ENCODE measurements around the gene GTPBP4.

GTPBP4 gene

DNA sequence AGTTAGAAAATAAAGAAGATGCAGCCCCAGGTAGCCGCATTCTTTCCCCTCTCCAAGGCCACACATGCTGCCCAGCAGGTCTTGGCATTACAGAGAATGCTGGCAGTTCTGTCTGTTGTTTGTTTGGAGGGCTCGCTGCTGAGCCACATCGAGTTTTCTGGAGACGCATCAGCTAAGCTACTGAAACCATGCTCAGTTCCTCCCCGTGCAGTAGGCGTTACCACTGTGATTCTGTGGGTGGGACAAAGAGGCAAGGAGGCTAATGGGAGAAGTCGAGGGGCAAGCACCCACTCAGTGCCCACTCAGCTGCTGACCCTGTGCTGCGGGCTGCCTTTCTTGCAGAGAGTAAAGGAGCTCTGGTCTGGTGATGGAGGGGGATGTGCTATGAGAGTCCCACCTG, 15.5 kb upstream of the GTPBP4 start:
- no peak overlapping the region for H3K4me3 ChIP-seq (ENCODE audit: low read length)
- TF ChIP-seq, protein P1, sequence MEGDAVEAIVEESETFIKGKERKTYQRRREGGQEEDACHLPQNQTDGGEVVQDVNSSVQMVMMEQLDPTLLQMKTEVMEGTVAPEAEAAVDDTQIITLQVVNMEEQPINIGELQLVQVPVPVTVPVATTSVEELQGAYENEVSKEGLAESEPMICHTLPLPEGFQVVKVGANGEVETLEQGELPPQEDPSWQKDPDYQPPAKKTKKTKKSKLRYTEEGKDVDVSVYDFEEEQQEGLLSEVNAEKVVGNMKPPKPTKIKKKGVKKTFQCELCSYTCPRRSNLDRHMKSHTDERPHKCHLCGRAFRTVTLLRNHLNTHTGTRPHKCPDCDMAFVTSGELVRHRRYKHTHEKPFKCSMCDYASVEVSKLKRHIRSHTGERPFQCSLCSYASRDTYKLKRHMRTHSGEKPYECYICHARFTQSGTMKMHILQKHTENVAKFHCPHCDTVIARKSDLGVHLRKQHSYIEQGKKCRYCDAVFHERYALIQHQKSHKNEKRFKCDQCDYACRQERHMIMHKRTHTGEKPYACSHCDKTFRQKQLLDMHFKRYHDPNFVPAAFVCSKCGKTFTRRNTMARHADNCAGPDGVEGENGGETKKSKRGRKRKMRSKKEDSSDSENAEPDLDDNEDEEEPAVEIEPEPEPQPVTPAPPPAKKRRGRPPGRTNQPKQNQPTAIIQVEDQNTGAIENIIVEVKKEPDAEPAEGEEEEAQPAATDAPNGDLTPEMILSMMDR (IDR thresholded peaks at IDR 0.05; ENCODE audit: insufficient read depth, low read depth, low read length, missing control alignments), result no peak
- DNase-seq (ENCODE audit: low read depth), result no peak

DNA sequence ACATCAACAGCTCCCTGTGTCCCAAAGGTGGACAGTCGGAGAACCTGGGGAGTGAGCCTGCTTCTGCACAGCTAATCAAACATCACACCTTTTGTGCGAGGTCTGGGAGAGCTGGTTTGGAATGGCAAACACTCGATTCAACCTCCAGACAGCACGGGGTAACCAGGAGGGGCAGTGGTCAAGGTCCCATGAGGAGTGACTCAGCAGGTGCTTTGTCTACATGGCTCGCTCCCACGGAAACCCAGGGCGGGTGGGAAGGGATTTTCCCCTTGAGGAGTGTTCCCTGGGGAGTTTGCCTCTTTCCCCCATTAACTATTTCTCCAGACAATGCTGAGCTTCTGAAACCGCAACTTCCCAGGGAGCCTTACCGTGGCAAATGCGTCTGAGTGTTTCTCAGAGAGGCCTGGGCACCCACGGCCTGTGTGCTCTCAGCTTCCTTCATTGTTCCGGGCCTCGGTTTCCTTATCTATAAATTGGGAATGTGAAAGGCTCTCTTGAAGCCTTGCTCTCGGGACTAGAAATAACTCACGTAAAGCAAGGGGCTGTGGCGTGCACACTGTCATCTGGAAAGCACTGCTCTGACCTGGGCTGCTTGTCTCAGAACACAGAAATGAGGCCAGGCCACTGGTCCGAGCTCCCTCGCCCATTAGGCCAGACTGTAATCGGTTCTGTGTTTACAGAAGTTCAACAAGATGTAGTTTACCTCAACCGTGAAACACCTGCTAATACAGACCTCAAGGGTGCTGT, 14.0 kb upstream of the GTPBP4 start:
- DNase-seq (ENCODE audit: low read depth), result no peak
- no peak overlapping the region for H3K4me3 ChIP-seq (ENCODE audit: low read length)
- TF ChIP-seq, protein P1 (IDR thresholded peaks at IDR 0.05; ENCODE audit: insufficient read depth, low read depth, low read length, missing control alignments), result no peak

DNA sequence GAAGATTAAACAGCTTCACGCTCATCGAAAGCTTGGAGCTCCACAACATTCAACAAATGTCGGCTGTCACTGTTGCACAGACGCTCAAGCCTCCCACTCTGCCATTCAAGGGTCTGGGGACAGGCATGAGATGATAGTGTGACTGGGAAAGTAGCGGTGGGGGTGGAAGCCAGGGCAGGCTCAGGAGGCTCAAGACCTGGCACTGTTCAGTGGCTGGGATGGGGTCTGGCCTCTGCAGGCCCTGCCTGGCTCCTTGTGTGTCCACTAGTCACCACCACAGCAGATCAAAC, 13.5 kb upstream of the GTPBP4 start:
- TF ChIP-seq, protein P1 (IDR thresholded peaks at IDR 0.05; ENCODE audit: insufficient read depth, low read depth, low read length, missing control alignments), result no peak
- no peak overlapping the region for H3K4me3 ChIP-seq (ENCODE audit: low read length)
- DNase-seq (ENCODE audit: low read depth), result no peak

DNA sequence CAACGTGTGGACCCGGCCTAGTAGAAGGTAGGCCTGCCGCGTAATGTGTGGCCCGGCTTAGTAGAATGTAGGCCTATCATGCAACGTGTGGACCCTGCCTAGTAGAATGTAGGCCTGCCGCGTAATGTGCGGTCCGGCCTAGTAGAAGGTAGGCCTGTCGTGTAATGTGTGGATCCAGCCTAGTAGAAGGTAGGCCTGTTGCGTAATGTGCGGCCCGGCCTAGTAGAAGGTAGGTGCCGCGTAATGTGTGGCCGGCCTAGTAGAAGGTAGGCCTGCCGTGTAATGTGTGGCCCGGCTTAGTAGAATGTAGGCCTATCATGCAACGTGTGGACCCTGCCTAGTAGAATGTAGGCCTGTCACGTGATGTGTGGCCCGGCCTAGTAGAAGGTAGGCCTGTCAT, 11.9 kb upstream of the GTPBP4 start:
- DNase-seq (ENCODE audit: low read depth), result no peak
- TF ChIP-seq, protein P1 (IDR thresholded peaks at IDR 0.05; ENCODE audit: insufficient read depth, low read depth, low read length, missing control alignments), result no peak
- H3K4me3 ChIP-seq (ENCODE audit: low read length), result no peak overlapping the region

DNA sequence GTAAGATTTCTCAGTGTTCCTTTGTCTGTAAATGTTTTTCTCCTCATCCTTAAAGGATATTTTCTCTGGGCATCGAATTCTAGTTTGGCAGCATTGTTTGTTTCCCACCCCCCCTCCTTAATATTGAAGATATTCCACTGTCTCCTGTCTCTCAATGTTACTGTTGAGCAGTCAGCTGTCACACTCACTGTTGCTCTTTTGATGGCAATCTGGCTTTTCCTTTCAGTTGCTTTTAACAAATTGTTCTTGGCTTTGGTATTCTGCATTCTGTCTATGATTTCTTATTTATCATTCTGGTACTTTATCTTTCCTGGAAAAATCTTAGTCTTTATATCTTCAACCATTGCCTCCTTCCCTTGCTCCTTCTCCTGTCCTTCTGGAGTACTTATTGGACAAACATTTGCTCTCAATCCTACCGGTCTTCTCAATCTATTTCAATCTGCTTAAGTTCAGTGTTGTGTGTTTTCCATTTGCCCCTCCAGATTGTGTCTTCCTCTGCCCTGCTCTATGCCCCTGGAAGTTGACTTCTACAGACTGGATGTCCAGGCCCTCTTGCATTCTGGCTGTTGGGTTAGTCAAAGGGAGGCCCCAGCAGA, 9.3 kb upstream of the GTPBP4 start:
- H3K4me3 ChIP-seq (ENCODE audit: low read length), result no peak overlapping the region
- DNase-seq (ENCODE audit: low read depth), result no peak
- TF ChIP-seq, protein P1 (IDR thresholded peaks at IDR 0.05; ENCODE audit: insufficient read depth, low read depth, low read length, missing control alignments), result no peak

DNA sequence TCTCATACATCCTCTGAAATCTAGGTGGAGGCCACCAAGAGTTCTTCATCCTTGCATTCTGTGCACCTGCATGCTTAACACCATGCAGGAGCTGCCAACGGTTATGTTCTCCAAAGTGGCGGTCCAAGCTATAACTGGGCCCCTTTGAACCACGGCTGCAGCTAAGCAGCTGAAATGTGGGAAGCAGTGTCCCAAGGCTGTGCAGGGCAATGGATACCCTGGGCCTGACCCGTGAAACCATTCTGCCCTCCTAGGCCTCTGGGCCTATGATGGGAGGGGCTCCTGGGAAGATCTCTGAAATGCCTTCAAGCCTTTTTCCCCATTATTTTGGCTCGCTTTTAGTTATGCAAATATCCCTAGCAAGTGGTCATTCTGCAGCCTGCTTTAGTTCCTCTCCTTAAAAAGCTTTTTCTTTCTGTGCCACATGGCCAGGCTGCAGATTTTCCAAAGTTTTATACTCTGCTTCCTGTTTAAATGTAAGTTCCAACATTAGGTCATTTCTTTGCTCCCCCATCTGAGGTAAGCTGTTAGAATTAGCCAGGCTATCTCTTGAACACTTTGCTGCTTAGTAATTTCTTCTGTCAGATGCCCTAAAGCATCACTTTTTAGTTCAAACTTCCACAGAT, 7.7 kb upstream of the GTPBP4 start:
- H3K4me3 ChIP-seq (ENCODE audit: low read length), result no peak overlapping the region
- TF ChIP-seq, protein P1 (IDR thresholded peaks at IDR 0.05; ENCODE audit: insufficient read depth, low read depth, low read length, missing control alignments), result no peak
- no peak for DNase-seq (ENCODE audit: low read depth)

Measured in epithelial cell of esophagus (primary cell).